ENCODE data around the gene CENPF. TPM values are rescaled to one million over a fixed set of nuclear protein-coding genes. Genes with fewer than 3 reads are reported as not detected.
"Not testable (repeated sequence)": the region's sequence is repeated elsewhere in the genome, so short reads cannot be mapped to it uniquely, and the experiment has no call there.

Gene CENPF
- total and polyA plus RNA-seq, 9 of the 15 experiments (the other 6 are each of a cell fraction or from before 2014, with no cell fraction given) = 50.6 to 180 (median 98.3) TPM

GRCh38 chr1:214604523-214604922 lies 1.5 kb downstream of the CENPF start:
- FAIRE-seq = no peak
- Histone ChIP-seq H3K79me2 (ENCODE audit: control insufficient read depth, insufficient read depth, low read length) (peaks cover 57% of the 10 kb centered on the region), H3K9ac (ENCODE audit: insufficient read depth in 1 of 2, low read depth in 2 of 2, low read length in 2 of 2) (peak overlapping the region; percentile 87 to 95; a peak in 3 of 4 replicates), H3K27me3 (ENCODE audit: control insufficient read depth in 2 of 2, insufficient read depth in 2 of 2, low read length in 2 of 2) (no peaks in the 10 kb centered on the region), H3K9me3 (replicated peaks; ENCODE audit: control insufficient read depth, insufficient read depth, low read depth, low read length) (no peaks in the 10 kb centered on the region; the same call in 1 of the 2 replicates), H3K4me3 (peak overlapping the region; percentile 67), H3K36me3 (ENCODE audit: control insufficient read depth, insufficient read depth, low read length) (peaks cover 26% of the 10 kb centered on the region), H3K4me2 (ENCODE audit: insufficient read depth, low read length) (peak overlapping the region; percentile 88), H3K9me1 (ENCODE audit: control insufficient read depth, insufficient read depth, low read length) (no peaks in the 10 kb centered on the region), H4K20me1 (replicated peaks; ENCODE audit: control insufficient read depth, insufficient read depth, low read length) (no peaks in the 10 kb centered on the region), H3K27ac (ENCODE audit: extremely low read depth, low read depth, low read length) (peak overlapping the region; percentile 86), H2AFZ (ENCODE audit: low read depth, low read length) (no peak overlapping the region), H3K4me1 (replicated peaks in 1 of 2; ENCODE audit: control insufficient read depth in 2 of 2, insufficient read depth in 2 of 2, low read length in 2 of 2) (peaks cover 9 to 14% of the 10 kb centered on the region in 2 experiments; a peak in 3 of 5 replicates)
- in situ Hi-C loops (cut with MboI) = no loop called here
- intact Hi-C loops (cut with micrococcal nuclease) = no loop called here
- ChIA-PET CTCF (ENCODE audit: low intra/inter-chr PET ratio) (no interaction called here), POLR2A (interaction anchor here (1.4 to 1.7 kb wide), 2 partner anchors 9 to 10 kb away, joined by 4 to 5 read pairs; no protein-coding TSS in a partner anchor)
- DNase-seq (ENCODE audit: extremely low read depth in 1 of 4, low spot score in 3 of 4) = no peak
- BruUV-seq (replicated peaks) = no TSS peak
- TF ChIP-seq NFRKB (IDR thresholded peaks at IDR 0.05; ENCODE audit: low read depth) (no peak), ZNF551 (CRISPR knock-in tag; IDR thresholded peaks at IDR 0.05) (0 out of 2 replicates have a peak, but pooled peaks have one; percentile 28), ARNT (IDR thresholded peaks at IDR 0.05) (no peak)
- no peak for ATAC-seq

- H3K9me3 ChIP-seq (replicated peaks; ENCODE audit: control insufficient read depth, insufficient read depth, low read depth, low read length); H4K20me1 ChIP-seq (replicated peaks; ENCODE audit: control insufficient read depth, insufficient read depth, low read length); in situ Hi-C loops (cut with MboI); ATAC-seq; H3K4me3 ChIP-seq; H2AFZ ChIP-seq (ENCODE audit: low read depth, low read length); intact Hi-C loops (cut with micrococcal nuclease); FAIRE-seq; H3K27ac ChIP-seq (ENCODE audit: extremely low read depth, low read depth, low read length); CTCF ChIA-PET (ENCODE audit: low intra/inter-chr PET ratio); DNase-seq (ENCODE audit: extremely low read depth in 1 of 4, low spot score in 3 of 4); H3K9ac ChIP-seq (ENCODE audit: insufficient read depth in 1 of 2, low read depth in 2 of 2, low read length in 2 of 2); H3K9me1 ChIP-seq (ENCODE audit: control insufficient read depth, insufficient read depth, low read length); H3K27me3 ChIP-seq (ENCODE audit: control insufficient read depth in 2 of 2, insufficient read depth in 2 of 2, low read length in 2 of 2); BruUV-seq (replicated peaks); H3K4me2 ChIP-seq (ENCODE audit: insufficient read depth, low read length): not testable (repeated sequence)
- H3K79me2 ChIP-seq (ENCODE audit: control insufficient read depth, insufficient read depth, low read length) = peaks cover 67% of the 10 kb centered on the region
- POLR2A ChIA-PET = interaction anchor here (1.7 kb wide), 1 partner anchor 8 kb away, joined by 5 read pairs; no protein-coding TSS in a partner anchor
- peaks cover 28% of the 10 kb centered on the region for H3K36me3 ChIP-seq (ENCODE audit: control insufficient read depth, insufficient read depth, low read length)
- peaks cover 9 to 14% of the 10 kb centered on the region in 2 experiments; a peak in 3 of 5 replicates for H3K4me1 ChIP-seq (replicated peaks in 1 of 2; ENCODE audit: control insufficient read depth in 2 of 2, insufficient read depth in 2 of 2, low read length in 2 of 2)
- WGBS (ENCODE audit: insufficient coverage, low coverage, missing lambda C conversion rate) = 98% methylated on average over 13 of the region's 32 CpGs
- peak; percentile 76 for TF ChIP-seq RBFOX2 (IDR thresholded peaks at IDR 0.05; ENCODE audit: low read depth, low read length)
- TF ChIP-seq POLR2G (IDR thresholded peaks at IDR 0.05; ENCODE audit: low read depth, low read length) = 0 out of 2 replicates have a peak, but pooled peaks have one; percentile 18
These were observed 2.5 kb downstream of the CENPF start for GRCh38 chr1:214605484-214605883.
